Stimulated activated CD4-positive, alpha-beta T cell treated with anti-CD3 and anti-CD28 coated beads, TNF-alpha, amount 100 ng/mL, for 4 hours (primary cell): ENCODE measurements around the gene ANXA6.

Source experiments
- DNase-seq, 3 experiments: peaks; one replicate each; pipeline ENCODE4 v3.0.0-alpha.2; 2020; ENCODE audit warnings: low read depth in 3 of 3

Gene ANXA6

DNA sequence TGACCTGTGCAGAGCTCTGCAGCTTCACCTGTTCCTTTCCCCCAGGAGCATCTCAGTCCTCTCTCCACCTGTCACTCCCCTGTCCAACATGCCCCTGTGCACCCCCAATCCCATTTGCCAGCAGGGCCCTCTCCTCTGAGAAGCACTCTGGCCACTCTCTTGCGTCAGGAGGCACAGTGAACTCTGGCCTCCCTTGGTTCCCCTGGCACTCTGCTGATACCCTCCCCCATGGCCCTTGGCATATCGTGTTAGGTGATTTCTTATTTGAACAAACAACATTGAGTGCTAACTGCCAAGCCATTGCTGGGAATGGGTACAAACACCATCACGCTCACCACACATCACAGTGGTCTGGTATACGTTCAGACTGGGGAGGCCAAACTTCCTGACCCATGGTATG lies 55.8 kb downstream of the ANXA6 start:
- DNase-seq: no peak

DNA sequence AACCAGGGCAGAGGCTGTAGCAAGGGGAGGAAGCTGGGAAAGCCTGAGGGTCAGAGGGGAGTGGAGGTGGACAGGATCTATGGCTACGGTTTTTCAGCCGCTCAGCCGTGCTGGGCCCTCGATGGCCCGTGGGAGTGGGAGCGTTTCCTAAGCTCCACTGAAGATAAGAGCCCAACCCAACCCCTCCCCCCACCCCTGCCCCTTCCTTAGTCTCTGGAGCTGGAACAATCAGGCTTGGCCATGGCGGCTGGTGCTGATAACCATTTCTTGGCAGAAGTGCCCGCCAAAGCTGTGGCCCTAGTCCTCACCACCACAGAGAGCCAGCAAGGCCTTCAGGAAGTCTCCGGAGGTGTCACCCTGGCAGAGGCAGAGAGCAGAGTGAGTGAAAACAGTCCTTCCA lies 56.4 kb downstream of the ANXA6 start:
- DNase-seq: no peak

DNA sequence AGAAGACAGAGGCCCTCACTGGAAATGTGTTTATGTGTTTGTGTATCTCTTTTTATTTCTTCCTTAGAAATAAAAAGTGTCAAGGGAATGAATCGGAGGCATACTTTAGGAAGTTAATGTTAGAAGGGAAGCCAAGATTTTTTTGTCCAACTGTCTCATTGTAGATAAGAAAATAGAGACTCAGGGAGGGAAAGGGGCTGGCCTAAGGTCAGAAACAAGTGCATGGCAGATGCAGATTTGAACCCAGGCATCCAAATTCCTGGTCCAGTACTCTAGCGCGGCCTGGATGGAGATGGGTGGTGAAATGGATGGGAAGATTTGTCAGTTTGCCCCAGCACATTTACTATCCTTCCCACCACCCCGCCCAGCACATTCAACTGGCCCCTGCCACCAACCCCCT lies 56.9 kb downstream of the ANXA6 start:
- DNase-seq: no peak

DNA sequence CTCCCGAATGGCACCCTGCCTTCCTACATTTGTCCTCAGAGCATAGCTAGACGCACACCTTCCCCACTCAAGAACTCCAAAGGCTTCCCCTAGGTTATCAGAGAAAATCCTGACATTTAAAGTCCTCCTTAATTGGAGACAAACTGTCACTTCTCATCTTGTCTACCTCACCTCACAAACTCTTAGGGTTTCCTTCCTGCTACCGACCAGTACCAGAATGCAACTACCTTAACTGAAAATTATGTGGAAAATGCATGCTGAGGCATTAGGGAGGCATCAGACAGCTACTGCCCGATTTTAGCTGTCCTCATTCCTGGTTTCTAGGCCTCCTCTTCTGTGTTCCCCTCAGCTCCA lies 58.8 kb downstream of the ANXA6 start:
- no peak for DNase-seq

DNA sequence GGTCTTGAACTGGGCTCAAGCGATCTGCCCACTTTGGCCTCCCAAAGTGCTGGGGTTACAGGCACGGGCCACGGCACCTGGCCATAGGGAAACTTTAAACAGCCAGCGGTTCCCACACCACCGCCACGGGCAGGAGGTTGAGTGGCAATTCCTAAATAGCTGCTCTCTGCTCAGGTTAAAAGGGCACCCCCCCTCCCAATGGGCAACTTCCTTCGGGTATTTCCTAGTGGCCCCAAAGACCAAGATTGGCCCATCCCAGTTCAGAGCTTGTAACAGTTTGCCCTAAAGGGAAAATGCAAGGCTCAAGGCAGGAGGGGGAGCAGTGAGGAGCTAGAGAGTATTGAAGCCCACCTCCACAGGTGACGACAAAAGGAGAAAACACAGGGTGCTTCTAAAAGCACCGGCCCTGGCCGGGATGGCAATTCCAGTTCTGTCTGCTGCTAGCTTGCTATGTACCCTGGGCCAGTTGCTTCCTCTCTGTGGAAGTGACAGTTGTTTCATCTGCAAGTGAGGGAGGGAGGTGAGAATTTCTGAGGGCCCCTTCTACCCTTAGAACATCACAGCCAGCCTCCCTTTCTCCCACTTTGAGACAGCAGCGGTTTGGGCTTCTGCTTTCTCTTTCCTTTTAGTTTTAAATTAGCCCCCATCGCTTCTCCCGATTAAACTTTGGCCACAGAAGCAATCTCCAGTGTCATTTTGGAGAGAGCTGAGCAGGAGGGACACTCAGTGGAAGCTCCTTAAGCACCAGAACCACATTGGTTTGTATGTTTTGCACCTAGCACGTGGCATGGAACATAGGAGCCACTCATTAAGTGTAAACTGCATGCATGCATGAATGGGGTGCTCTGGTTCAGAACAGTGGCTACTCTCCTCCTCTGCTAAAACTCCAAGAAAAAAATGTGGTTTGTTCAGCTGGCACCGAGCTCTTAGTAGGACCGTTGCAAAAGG lies 59.5 kb downstream of the ANXA6 start:
- DNase-seq: no peak

DNA sequence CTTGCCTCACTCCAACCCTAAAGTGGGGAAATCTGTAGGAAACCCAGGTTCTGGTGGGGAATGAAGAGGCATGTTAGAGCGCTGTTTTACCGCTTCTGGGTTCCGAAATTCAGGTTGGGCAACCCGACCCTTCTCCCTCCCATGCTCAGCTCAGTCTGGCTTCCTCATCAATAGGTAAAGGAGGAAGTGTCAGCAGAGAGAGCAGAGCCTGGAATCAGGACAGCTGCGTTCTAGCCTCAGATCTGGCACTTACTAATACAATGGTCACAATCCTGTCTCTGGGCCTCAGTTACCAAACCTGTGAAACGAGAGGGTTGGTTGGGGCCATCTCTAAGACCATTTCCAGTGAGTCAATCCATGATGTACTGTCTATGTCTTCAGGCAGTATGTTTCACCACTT lies 60.5 kb downstream of the ANXA6 start:
- DNase-seq: no peak

DNA sequence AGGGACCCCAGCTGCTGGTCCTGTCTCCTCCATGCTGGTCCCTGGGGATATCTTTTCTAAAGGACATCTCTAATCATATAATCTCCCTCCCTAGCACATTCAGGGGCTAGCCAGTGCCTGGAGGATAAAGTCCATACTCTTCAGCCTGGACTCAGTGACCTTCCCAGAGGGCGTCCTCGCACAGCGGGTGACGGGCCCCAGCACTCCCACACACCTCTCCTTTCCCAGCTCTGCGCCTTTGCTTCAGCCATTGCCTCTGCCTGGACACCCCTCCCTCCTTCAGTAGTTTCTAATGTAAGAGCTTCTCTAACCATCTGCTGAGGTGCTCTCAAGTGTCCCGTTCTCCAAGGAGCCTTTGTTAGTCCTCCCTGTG lies 61.6 kb downstream of the ANXA6 start:
- DNase-seq: no peak

DNA sequence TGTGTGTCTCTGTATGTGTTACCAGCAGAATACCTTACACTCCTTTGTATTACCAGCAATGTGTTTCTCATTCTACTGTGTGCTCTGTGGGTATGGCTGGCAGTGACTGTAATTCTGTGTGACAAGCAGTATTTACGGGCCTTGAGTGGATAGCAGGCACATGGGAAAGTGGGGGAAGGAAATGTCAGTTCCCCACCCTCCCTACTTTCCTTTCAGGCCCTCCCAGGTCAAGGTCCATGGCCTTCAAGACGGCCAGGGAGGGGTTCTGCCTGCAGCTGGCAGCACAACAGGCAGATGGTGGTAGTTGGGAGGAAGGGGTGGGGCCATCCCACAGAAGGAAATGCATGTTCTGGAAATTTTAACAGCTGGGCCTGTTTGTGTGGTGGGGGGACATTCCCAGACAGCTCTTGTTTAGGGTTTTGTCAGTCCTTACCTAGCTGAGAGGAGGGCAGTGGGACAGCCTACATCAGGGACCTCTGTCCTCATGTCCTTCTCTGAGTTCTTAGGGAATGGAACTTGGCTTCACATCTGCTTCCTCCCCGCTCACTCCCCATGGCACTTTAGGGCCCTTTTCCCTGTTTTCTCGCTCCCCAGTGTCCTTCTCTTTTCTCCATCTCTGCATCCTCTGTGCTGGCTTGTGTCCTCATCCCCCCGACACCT lies 62.1 kb downstream of the ANXA6 start:
- DNase-seq: no peak

DNA sequence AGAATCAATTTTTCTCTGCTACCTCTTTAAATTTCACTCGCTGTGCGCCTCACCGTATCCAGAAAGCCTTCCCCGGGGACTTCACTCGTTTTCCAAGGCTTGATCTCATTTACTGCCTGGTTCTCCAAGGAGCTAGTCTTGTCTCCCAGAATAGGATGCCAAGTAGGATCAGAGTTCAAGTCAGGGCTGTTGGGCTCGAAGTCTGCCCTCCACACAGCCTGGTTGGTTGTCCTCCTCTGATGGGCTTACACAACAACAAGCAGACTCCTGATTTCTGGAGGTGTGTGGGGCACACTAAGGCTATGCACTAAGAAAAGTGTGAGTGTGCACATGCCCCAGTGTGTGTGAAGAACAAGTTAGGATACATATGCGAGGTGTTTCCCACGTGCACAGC lies 62.7 kb downstream of the ANXA6 start:
- DNase-seq: no peak

DNA sequence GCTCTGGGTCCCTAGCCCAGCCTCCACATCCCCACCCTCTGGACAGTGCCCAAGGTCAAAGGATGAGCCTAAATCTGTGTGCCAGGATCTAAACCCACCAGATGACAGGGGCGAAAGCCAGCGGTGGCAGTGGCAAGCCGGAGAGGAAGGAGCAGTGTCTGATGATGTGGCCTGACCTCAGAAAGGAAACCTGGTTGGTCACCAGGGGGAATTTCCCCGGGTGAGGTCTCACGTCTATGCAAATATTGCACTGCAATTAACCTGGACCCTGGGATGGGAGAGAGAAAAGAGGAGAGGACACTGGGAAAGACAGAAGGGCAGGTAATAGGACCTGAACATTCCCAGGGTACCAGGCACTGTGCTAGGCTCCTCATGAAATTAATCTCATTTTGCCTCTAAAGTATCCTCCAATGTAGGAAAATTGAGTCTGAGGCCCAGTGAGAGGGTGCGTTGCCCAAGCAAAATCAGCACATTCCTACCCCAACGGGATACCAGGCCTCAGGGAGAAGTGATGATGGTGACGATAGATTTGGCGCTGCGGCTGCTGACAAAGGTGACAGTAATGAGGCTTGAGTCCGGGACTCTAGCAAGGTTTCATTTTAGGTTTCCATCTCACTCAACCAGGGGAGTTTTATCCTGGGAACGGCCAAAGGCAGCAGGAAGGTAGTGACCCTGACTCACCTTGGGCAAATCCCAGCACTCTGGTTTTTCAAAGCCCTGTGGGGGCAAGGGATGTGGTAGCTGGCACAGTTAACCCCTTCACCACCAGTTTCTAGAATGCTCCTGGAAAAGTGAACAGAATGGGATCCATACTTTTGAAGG lies 63.3 kb downstream of the ANXA6 start:
- peak in 2 of 3 experiments; percentile 18 to 31 for DNase-seq

DNA sequence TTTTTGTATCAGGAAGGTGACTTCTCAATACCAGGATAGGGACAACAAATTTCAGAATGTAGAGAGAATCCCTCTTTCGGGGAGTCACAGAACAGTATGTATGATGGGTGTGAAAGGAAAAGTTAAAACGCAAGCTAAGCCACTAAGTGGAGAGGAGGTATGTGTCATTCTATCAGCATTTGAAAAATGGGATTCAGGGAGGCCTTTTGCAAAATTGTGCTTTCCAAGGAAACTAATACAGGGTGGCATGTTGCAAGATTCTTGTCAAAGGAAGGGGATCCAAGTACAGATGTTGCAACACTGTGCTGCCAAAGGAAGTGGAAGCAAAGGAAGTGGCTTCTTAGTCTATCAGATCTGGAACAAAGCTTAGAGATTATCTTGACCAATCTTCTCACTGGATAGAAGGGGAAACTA lies 64.1 kb downstream of the ANXA6 start:
- DNase-seq: no peak

DNA sequence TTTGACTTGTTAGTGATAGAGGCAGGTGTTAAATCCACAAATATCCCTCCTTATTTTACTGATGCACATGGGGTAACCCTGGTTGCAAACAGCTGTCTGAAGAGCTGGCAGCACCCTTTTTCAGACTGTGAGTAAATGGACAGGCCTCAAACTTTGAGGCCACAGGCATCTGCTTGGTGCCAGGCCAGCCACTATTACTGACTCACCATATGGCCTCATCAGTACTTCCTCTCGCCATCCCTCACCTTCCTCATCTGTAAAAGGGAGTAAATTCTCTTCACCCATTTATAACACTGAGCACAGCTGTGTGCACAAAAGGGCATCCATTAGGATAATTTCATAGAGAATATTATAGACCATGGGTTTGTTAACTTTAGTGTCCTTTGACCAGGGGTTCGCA lies 64.8 kb downstream of the ANXA6 start:
- DNase-seq: no peak

DNA sequence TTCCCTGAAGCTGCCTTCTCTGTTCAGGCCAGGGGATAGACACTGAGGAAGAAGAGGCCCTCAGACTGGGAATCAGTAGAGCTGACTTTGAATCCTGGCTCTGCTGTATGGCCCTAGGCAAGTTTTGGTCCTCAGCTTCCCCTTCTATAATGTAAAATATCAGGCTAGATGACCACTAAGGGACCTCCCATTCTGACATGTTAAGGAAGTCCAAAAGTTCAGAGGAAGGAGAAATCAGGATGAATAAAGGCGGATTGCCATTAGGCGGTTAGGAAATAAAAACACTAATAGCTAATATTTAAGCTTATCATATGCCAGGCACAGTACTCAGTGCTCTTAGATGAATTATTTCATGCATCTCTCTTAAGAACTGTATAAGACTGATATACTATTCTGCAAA lies 67.9 kb downstream of the ANXA6 start:
- no peak for DNase-seq

DNA sequence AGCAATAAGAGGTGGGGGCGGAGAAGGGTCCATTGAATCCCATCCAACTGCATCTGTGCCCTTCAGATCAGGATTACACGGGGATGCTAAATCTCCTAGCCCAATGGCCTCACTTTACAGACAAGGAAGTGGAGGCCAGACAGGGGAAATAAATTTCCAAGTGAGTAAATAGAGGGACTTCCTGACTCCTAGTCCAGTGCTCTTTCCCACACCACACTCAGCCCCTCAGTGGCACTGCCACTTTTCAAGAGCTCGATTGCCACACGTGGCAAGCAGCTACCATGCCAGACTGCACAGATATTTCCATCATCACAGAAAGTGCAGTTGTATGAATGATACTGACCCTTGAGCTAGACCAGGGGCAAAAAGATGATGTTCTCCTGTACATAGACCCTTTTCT lies 68.6 kb downstream of the ANXA6 start:
- DNase-seq: no peak

DNA sequence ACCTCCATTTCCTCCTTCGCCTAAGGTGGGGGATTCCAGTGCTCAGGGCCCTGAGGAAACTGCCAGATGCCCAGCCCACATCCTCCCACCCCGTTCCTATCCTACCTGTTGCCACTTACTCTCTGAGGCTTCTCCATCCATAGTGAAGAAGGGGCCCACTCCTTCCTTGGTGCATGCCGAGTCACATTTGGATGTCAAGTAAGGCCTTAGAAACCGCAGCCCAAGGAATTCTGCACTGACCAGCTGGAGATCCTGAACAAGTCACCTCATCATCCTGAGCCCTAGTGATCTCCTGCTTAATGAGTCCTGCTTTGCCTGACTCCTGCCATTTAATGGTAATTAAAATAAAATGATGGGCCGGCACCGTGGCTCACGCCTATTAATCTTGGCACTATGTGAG lies 70.1 kb downstream of the ANXA6 start:
- no peak for DNase-seq

DNA sequence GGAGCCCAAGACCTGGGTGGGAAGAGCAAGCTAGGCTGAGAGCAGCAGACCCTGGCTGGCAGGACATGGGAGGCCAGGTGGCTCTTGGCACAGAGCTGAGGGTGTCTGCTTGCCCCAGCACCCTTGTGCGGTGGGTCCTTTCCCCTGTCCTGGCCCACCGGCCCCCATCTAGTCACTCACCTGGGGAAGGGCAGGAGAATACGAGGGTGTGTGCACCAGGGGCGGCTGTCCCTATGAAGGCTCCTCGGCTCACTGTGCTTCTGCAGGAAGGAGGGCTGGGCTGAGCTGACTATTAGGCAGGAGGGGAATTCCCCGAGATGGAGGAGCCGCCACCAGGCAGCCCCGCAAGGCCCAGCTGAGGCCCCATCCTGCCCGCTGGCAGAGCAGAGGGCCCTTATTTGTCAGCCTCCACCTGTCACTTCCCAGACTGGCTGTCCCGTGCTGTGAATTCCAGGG lies 70.6 kb downstream of the ANXA6 start:
- DNase-seq: peak; percentile 44 to 63 (median 46)

DNA sequence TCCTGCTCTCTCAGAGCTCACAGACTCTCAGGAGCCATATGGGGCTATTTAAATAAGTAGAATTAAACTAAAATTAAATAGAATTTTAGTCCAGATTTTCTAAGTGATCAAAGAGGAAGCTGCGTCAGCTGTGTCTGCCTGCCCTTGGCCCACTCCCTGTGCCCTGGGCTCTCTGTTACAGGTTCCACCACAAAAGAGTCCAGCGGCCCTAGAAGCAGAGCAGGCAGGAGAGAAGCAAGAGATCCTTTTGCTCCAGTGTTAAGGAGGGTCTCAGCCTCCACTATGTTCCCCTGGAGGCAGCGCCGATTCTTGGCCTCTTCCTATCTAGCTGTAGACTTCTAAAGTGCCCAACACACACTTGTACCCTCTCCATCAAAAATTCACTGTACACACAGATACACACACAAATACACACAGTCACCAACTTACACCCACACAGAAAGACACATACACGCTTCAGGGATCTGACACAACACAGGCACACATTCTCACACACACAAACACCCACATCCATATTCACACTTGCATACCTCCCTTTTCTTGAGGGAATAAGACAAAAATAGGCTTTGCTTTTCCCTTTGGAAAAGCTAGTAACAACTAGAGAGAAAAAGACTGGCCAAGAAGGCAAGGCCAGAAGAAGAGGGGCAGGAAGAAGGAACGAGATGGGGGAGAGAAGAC lies 71.2 kb downstream of the ANXA6 start:
- DNase-seq: no peak

DNA sequence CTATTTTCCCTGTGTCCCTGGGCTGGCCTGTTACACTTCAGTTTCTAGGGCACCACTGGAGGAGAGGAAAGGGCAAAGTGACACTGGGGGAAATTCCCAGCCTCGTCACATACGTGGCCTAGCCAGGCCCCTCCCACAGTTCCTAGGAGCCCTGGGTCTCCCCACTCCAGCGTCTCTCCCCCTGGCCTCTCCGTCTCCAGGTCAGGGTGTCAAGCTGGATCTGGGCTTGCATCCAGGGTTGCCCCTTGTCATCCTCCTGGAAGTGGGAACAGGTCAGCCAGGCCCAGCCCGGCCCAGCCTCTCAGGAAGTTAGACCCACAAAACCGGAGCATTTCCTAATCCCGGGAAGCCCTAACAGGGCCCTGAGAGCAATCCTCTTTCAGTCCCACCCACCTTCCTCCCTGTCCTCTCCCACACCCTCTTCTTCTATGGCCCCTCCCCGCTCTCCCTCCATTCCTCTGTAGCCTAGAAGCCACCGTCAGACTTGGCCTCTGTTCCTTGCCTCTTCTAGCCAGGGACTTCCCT lies 72.0 kb downstream of the ANXA6 start:
- peak in 1 of 3 experiments; percentile 30 for DNase-seq

DNA sequence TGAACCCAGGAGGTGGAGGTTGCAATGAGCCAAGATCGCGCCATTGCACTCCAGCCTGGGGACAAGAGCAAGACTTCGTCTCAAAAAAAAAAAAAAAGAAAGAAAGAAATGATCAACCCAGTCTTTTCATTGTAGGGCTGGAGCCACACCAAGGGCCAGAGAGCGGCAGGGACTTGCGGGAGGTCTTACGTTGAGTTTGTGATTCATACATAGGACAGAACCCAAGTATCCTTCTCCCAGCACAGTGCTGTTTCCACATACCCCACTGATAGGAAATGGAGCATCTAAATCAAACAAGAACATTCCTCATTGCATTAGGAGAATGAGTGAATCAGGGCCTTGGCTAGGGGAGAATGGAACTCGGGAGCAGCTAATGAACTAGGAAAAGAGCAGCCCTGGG lies 73.2 kb downstream of the ANXA6 start:
- DNase-seq: no peak

DNA sequence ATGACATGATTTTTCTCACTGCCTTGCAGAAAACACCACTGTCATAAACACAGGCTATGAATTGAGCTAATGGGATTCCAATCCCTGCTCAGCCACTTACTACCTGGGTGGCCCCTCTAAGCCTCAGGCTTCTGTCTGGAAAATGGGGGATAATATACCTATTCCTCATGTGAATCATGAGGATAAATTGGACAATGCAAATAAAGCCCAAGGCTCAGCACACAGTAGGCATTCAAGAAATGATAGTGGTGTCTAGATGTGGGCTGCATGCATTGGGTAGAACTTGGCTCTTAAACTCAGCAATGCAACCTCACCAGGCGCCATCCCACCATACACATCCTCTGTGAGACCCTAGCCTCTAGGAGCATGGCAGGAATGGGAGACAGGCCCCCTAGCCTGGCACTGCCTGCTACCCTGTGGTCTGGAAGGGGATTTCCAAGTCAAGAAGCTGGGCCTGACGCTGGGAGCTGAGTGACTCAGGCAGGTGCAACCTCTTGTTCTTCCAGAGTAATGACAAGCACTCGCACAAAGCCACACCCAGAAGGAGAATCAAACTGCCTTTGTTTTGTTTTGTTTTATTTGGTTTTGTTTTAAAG lies 74.4 kb downstream of the ANXA6 start:
- peak in 2 of 3 experiments; percentile 52 to 60 for DNase-seq

DNA sequence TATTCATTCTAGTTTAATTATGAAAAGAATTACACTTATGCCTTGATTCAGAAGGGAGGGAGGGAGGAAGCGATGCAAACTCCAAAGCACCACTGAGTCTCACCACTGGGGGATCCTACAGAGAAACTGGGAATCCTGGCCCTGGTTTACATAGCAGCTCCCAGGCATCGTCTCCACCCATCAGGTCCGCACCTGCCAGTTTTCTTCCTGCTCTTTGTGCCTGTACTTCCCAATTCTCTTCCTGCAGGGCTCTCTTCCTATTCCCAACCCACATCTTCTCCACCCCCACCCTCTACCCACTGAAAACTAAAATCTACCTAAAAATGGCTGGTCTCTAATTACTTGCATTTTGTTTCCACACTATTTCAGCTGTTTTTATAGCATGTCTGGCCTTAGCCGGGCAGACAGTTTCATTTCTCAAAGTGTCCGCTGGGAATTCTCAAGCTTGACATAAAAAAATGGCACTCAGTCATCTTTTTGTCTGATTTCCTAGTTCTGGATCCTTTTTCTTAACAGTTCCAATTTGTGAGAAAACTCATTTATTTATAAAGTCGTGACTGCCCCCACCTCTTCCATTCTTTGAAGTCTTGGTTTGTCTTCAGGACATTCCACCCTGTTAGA lies 75.2 kb downstream of the ANXA6 start:
- DNase-seq: no peak
